ENCODE measurements around the gene MRGPRF.
A peak's percentile ranks its signal among the peaks of the same experiment; 100 is the strongest.

The MRGPRF gene

DNA sequence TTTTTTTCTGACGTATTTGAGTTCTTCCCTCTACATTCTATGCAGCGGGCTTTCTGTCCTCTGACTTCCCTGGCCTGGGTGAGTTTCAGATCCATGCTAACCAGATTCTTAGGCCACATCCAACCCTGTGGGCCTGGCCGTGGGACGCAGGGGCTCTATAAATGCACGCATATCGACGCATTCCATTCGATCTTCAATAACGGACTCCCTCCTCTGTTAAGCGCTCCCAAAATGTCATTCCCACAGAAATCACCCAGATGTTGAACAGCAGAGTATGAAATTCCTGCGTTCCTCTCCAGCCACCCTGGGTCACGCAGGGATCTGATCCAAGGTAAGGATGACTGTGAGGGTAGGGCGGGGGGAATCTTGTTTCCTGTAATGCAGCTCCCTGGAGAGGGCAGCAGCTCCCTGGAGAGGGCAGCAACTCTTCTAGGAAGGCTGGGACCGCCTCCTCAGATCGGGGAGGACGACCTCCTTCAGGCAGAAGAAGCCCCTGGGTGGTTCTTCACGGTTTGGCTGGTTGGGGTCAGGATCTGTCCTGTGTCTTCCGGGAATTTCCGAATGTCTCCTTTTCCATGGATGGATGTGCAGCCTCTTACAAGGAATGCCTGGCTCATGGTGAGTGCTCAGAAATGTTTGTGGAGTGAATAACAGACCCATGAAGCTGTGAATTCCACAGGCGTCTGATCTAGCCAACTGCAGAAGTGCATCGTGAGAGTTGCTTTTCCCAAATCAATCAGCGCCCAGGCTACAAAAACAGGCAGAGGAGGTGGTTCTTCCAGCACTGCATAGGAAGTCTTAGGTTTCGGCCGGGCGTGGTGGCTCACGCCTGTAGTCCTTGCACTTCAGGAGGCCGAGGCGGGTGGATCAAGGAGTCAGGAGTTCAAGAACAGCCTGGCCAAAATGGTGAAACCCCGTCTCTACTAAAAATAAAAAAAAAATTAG lies 44.5 kb downstream of the MRGPRF start:
- TF ChIP-seq ZNF274 (IDR thresholded peaks at IDR 0.05; ENCODE audit: low read depth, low read length) = no peak
- H3K4me3 ChIP-seq (ENCODE audit: low read length) = no peak overlapping the region

- no peak overlapping the region for H3K4me3 ChIP-seq (ENCODE audit: low read length)
- TF ChIP-seq ZNF274 (IDR thresholded peaks at IDR 0.05; ENCODE audit: low read depth, low read length) = no peak
Observed at GRCh38 chr11:68966894-68967780, 45.9 kb downstream of the MRGPRF start.

- no peak for TF ChIP-seq ZNF274 (IDR thresholded peaks at IDR 0.05; ENCODE audit: low read depth, low read length)
- no peak overlapping the region for H3K4me3 ChIP-seq (ENCODE audit: low read length)
Observed at GRCh38 chr11:68965901-68966853, 46.9 kb downstream of the MRGPRF start.

DNA sequence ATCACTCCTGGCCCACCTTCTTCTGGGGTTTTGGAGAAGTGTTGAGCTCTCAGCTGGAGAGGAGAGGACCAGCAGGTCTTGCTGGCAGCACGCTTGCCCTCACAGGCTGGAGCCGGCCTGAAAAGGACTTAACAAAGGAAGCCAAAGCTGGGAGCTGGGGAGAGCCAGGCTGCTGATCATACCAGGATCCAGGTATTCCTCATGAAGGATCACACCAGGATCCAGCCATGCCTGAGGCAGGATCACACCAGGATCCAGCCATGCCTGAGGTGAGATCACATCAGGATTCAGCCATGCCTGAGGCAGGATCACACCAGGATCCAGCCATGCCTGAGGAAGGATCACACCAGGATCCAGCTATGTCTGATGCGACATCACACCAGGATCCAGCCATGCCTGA lies 49.3 kb downstream of the MRGPRF start:
- no peak overlapping the region for H3K4me3 ChIP-seq (ENCODE audit: low read length)
- no peak for TF ChIP-seq ZNF274 (IDR thresholded peaks at IDR 0.05; ENCODE audit: low read depth, low read length)

GRCh38 chr11:68962527-68963250 lies 50.4 kb downstream of the MRGPRF start:
- H3K4me3 ChIP-seq (ENCODE audit: low read length) = no peak overlapping the region
- TF ChIP-seq ZNF274 (IDR thresholded peaks at IDR 0.05; ENCODE audit: low read depth, low read length) = 0 out of 2 replicates have a peak, but pooled peaks have one; percentile 33

DNA sequence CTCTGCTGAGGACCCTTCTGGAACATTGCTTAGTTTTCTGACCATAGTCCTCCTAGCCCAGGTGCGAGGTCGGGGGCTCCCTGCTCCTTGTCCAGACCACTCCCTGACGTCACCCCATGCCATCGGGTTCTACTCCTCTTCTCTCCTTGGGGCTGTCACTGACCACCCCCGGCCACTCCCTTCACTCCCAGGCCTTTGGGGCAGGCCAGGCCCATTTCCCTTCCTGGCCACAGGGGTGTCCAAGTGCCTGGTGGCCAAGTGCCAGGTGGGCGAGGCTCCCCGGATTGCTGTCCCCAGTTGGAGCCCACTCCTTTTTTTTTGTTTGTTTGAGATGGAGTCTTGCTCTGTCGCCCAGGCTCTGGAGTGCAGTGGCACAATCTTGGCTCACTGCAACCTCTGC lies 51.8 kb downstream of the MRGPRF start:
- H3K4me3 ChIP-seq (ENCODE audit: low read length) = no peak overlapping the region
- no peak for TF ChIP-seq ZNF274 (IDR thresholded peaks at IDR 0.05; ENCODE audit: low read depth, low read length)

DNA sequence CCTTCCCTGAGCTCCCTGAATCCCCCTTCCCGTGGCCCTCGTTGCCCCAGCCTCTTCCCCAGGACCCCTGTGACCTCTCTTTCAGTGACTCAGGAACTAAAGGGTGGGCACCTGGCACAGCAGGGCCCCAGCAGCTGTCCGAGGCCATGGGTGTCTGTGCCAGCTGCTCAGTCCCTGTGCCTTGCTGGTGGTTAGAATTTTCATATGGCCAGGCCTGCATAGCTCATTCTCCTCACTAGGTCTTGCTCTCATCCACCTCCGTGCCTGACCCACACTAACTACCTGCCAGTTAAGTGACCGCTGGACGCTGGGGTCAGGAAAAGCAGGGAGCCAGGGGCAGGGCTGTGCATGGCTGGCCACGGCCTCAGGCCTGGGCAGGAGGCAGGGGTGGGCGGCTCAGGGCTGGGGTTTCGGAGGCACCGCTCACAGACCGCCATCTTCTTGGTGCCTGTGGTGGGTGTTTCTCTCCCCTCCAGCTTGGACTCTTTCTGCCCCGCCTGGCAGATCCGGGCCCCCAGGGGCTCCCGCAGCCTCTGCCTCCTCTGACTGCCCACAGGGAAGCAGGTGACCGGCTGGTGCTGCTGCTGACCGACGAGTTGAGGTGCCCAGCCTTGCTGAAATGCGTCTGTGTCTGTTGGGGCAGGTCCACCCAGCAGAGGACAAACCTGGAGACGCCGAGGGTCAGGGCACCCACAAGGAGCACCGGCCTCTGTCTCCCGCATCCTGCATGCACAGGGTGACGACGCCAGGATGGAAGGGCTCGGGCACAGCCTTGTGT lies 52.6 kb downstream of the MRGPRF start:
- TF ChIP-seq ZNF274 (IDR thresholded peaks at IDR 0.05; ENCODE audit: low read depth, low read length) = no peak

GRCh38 chr11:68959465-68960293 lies 53.4 kb downstream of the MRGPRF start:
- no peak for TF ChIP-seq ZNF274 (IDR thresholded peaks at IDR 0.05; ENCODE audit: low read depth, low read length)

More for the DNA sequence above, 52.6 kb downstream of the MRGPRF start:
- no peak overlapping the region for H3K4me3 ChIP-seq (ENCODE audit: low read length)

DNA sequence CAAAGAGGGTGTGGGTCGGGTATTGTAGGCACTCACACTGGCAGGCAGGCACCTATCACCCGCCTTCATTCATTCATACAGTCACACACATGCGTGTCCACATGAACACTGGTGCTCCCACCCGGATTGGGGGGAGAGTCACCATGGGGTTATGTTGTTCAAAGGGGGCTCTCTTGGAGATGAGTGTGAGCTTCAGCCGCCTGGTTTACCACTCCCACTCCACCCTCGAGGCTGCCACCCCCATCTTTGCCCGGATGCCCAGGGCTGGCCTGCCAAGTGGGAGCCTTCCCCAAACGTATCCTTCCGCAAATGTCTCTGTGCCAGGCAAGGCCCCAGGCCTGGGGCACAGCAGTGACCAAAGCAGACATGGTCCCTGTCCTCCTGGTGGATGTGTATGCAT lies 54.8 kb downstream of the MRGPRF start:
- no peak for TF ChIP-seq ZNF274 (IDR thresholded peaks at IDR 0.05; ENCODE audit: low read depth, low read length)

More at GRCh38 chr11:68959465-68960293, 53.4 kb downstream of the MRGPRF start:
- no peak overlapping the region for H3K4me3 ChIP-seq (ENCODE audit: low read length)

DNA sequence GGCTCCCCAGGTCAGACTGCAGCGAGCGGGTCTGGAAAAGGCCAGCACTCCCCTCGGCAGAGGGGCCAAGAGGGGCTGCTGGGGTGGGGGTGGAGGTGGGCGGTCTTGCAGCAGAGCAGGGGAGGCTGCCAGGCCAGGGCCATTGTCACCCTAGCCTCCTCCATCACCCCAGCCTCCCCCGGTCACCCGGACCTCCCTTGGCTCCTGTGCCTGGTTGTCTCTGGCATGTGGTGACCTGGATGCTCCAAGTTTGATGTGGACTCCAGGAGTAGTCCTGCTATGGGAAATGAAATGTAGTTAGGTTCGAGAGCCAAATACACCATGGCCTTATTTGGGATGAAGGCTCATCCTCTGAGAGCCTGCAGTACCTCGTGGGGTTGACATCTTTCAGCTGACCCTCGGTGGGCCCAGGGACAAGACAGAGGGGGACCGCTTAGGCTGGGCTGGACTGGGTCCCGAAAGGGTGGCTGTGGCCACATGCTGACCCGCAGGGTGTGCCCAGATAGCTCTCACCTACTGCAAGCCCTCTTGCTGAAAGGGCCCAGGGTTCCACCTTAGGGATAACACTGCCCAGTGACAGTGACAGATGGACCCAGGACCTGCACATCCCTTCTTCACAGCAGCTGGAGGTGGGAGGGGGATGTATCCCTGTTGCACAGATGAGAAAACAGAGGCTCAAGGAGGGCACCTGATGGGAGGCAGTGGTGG lies 56.3 kb downstream of the MRGPRF start:
- no peak overlapping the region for H3K4me3 ChIP-seq (ENCODE audit: low read length)
- no peak for TF ChIP-seq ZNF274 (IDR thresholded peaks at IDR 0.05; ENCODE audit: low read depth, low read length)

More for the DNA sequence above, 54.8 kb downstream of the MRGPRF start:
- H3K4me3 ChIP-seq (ENCODE audit: low read length) = no peak overlapping the region

GRCh38 chr11:68956142-68956541 lies 56.9 kb downstream of the MRGPRF start:
- TF ChIP-seq ZNF274 (IDR thresholded peaks at IDR 0.05; ENCODE audit: low read depth, low read length) = no peak
- no peak overlapping the region for H3K4me3 ChIP-seq (ENCODE audit: low read length)
